NOMO-1 treated with dmso at 0.1 percent for 144 hours (cell line): ENCODE measurements around the gene CAMTA1.
"Not testable (repeated sequence)": the region's sequence is repeated elsewhere in the genome, so short reads cannot be mapped to it uniquely, and the experiment has no call there.

Source experiments
- DNase-seq: peaks from one replicate; lab custom pipeline; 2025; ENCODE audit not compliant: unreplicated experiment; lab: John Stamatoyannopoulos, UW

CAMTA1 gene

GRCh38 chr1:7675431-7676273 lies 890.4 kb downstream of the CAMTA1 start:
- no peak for DNase-seq

DNA sequence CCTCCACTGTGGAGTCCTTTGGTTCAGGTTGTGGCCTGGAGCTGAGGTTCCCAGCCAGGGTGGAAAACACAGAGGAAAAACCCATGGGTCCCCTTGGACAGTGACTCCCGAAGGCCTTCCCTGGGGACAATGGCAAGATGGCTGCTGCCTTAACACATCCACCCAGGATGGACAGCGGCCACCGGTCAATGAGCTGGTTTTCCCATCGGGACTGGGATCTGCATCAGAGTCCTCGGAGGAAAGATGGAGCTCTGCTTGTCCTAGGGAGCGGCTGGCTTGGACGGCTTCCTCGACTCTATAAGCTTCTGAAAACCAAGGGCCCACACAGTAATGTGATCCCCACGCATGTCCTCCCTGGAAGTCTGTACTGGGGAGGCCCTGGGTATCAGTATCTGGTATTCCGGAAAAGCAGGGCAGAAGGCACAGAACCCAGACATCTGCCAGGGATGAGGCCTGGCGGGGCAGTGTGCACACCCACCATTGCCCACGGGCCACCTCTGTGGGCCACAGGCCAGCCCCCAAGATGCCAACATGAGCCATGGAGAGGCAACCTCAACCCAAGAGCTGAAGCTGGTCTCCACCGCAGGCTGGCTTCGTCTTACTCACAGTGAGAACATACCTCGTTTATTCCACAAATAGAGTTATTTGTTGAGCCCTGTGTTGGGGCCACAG lies 891.2 kb downstream of the CAMTA1 start:
- DNase-seq, result no peak

GRCh38 chr1:7677111-7677510 lies 891.9 kb downstream of the CAMTA1 start:
- no peak for DNase-seq

GRCh38 chr1:7677815-7678214 lies 892.6 kb downstream of the CAMTA1 start:
- DNase-seq, result no peak

DNA sequence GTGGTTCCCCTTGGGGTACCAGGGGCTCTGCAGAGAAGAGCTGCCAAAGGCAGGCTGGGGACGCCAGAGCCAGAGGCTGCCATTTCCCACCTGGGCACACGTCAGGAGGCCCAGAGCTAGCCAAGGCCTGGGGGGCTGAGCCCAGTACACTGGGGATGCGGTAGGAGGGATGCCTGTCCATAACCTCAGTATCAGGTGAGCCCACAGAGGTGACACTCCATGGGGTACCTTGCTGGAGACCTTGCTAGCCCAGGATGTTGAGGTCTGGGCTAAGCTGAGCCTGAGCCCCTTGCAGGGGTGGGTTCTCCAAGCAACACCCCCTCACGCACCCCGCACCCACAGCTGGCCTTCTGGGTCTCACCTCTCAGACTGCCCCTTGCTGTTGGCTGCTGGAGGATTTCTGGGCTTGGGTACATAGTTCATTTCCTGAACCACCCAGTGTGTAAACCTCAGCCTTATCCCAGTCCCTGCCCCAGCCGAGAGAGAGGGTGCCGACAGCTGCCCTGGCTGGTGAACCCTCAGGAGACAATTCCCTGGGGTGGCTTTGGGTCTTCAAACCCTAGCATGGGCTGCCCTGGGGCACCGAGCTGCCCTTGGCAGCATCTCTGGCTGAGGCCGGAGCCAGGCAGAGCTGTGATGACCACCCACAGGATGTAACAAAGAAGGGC lies 893.4 kb downstream of the CAMTA1 start:
- no peak for DNase-seq

- no peak for DNase-seq
Measured at GRCh38 chr1:7679159-7679872, 894.1 kb downstream of the CAMTA1 start.

GRCh38 chr1:7679873-7680206 lies 894.6 kb downstream of the CAMTA1 start:
- DNase-seq, result no peak

GRCh38 chr1:7680207-7680954 lies 895.1 kb downstream of the CAMTA1 start:
- no peak for DNase-seq

- DNase-seq, result no peak
Measured at GRCh38 chr1:7680955-7681268, 895.7 kb downstream of the CAMTA1 start.

- no peak for DNase-seq
Measured at GRCh38 chr1:7681401-7681800, 896.1 kb downstream of the CAMTA1 start.

DNA sequence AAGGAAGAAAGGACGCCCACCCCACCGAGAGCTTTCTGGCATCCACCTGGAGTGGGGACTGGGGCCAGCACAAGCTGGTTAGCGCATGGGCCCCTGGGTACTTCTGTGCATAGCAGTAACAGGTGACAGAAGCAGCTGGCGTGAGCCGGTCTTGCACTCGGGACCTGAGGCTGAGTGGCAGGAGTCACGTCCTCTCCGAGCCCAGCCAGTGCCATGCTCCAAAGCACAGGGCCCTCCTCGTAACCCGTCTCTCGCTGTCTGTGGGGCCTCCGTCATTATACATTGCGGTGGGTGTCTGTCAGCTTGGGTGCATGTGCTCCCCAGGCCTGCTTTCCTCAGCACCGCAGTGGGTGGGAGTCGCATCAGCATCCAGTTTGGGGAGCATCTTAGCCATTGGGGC lies 898.3 kb downstream of the CAMTA1 start:
- DNase-seq, result no peak

DNA sequence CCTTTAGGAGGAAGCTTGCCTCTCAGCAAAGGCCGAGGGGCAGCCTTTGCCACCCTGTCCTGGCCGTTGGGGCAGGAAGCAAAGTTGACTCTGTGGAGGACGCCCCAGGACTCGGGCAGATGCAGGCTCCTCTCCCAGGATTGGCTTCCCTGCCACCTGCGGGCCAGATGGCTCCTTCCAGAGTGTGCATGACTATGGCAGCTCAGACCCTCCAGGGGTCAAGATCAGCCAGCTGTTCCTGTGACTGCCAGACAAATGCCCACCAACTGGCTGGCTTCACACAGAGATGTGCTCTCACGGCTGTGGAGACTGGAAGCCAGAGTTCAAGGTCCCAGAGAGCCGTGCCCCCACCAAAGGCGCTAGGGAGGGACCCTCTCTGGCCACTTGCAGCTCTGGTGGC lies 898.9 kb downstream of the CAMTA1 start:
- DNase-seq, result no peak

DNA sequence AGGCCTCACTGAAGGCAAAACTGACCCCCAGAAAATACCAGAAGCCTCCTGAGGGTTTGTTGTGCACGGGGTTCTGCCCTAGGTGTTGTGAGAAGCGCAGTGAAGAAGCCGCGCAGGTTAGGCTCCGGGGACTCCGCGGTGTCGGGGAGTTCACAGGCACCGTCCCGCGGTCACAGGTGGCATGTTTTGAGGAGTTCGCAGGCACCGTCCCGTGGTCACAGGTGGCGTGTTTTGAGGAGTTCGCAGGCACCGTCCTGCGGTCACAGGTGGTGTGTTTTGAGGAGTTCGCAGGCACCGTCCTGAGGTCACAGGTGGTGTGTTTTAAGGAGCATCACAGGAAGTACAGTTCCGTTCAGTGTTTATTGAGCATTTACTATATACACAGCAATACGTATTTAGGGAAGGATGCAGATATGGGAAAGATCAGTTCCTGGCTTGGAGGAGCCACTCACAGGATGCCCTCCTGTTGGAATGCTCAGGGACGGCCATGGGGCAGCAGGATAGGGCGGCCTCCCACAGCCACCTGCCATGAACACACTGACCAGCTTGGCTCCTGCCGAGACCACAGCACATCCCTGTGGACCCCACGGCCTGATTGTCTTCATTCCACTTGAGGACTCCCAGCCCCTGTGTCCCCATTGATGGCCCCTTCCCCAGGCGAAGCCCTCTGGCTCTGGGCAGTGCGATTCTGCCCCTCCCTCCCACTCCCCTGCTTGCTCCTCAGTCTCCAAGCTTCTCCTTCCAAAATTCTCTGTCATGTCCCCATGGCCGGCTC lies 899.8 kb downstream of the CAMTA1 start:
- no peak for DNase-seq

DNA sequence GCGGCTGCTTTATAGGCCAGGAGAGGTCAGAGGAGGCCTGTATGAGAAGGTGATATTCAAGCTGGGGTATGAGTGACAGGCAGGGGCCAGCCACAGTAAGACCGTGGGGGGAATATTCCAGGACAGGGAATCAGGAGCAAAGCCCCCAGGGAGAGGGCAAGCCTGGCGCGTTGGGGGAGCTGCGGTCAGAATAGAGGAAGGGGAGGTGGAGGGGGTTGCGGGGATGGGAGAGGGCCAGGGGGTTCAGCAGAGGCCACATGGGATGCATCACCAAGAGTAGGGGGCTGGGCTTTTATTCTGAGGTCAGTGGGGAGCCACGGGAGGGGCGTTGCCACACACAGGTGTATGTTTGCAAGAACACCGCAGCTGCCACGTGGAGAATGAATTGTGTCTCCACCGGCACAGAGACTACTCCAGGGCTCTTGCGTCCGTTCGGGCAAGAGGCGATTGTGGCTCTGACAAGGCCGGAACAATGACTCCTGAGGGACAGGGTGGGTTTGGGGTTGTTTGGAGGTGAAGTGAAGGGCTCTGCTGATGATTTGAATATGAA lies 901.1 kb downstream of the CAMTA1 start:
- no peak for DNase-seq

- no peak for DNase-seq
Measured at GRCh38 chr1:7687411-7687810, 902.2 kb downstream of the CAMTA1 start.

- no peak for DNase-seq
Measured at GRCh38 chr1:7688659-7689058, 903.4 kb downstream of the CAMTA1 start.

- DNase-seq, result not testable (repeated sequence)
Measured at GRCh38 chr1:7689307-7689706, 904.1 kb downstream of the CAMTA1 start.

DNA sequence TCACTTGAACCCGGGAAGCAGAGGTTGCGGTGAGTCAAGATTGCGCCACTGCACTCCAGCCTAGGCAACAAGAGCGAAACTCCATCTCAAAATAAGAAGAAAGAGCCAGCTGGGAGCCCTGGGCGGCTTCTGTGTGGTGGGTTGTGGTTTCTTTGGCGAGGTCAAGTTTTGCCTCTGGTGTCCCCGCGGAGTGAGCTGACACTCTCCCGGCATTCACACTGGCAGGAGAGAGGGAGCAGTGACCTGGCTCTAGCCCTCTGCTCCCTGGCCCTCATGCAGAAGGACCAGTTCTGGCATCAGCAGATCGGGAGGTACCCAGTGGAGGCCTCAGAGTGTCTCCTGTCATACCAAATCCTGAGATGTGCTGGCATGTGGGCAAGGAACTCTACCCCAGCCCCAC lies 904.8 kb downstream of the CAMTA1 start:
- DNase-seq, result no peak

DNA sequence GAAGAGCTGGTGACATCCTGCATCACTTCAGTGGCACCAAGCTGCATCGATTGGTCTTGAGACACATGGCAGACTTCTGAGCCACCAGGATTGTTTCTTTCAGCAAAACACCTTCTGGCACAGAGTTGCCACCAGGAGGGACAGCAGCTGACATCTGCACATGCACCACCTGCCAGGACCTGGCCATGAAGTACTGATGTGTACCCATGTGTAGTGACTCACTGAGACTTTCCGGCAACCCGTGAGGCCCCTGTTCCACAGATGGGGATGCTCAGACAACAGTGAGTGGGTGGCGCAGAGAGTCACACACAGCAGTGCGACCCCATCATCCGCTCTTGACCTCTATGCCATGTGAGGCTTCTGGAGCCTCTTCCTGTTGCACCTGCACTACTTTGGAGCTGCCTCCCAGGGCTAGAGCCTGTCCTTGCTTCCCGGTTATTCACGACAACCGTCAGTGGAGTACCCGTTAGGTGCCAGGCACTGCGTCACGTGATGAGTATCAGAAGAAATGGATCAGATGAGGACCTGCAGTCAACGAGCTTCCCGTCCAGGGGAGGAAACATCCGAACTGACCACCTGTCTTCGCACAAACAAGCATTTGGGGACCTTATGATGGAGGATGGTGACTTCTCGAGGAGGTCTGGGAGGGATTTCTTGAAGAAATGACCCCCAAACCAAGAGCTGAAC lies 905.4 kb downstream of the CAMTA1 start:
- DNase-seq, result no peak
